ENCODE measurements around the gene YY1.

YY1 gene

DNA sequence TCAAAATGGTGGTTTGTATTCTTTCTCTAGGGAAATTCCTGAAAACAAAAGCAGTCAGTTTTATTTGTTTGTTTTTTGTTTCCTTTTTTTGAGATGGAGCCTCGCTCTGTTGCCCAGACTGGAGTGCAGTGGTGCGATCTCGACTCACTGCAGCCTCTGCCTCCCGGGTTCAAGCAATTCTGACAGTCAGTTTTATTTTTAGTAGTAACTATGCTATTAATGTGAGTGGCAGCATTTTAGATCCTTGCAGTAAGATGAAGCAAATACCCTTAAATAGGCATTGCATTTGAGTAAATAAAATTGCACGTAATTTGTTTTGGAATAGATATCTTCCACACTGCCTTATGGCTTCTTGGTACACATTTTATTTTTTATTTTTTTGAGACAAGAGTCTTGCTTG is 23.6 kb downstream of the YY1 start:
- H3K9me3 ChIP-seq (ENCODE audit: low read length): no peaks in the 10 kb centered on the region
- no peak overlapping the region for H3K4me2 ChIP-seq (ENCODE audit: low read length)
- H3K27ac ChIP-seq (ENCODE audit: low read depth, low read length, poor library complexity, severe bottlenecking): no peak overlapping the region
- no peak for TF ChIP-seq EZH2 (IDR thresholded peaks at IDR 0.05; ENCODE audit: borderline replicate concordance, low read length)
- TF ChIP-seq, protein P1, sequence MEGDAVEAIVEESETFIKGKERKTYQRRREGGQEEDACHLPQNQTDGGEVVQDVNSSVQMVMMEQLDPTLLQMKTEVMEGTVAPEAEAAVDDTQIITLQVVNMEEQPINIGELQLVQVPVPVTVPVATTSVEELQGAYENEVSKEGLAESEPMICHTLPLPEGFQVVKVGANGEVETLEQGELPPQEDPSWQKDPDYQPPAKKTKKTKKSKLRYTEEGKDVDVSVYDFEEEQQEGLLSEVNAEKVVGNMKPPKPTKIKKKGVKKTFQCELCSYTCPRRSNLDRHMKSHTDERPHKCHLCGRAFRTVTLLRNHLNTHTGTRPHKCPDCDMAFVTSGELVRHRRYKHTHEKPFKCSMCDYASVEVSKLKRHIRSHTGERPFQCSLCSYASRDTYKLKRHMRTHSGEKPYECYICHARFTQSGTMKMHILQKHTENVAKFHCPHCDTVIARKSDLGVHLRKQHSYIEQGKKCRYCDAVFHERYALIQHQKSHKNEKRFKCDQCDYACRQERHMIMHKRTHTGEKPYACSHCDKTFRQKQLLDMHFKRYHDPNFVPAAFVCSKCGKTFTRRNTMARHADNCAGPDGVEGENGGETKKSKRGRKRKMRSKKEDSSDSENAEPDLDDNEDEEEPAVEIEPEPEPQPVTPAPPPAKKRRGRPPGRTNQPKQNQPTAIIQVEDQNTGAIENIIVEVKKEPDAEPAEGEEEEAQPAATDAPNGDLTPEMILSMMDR (IDR thresholded peaks at IDR 0.05; ENCODE audit: low read length): no peak
- H3K9me2 ChIP-seq (ENCODE audit: low read depth, low read length): no peaks in the 10 kb centered on the region
- no peaks in the 10 kb centered on the region for H3K27me3 ChIP-seq (ENCODE audit: insufficient read depth, low read length)
- no peak overlapping the region for H3K4me3 ChIP-seq (ENCODE audit: low read depth, low read length, poor library complexity, severe bottlenecking)
- H4K20me1 ChIP-seq (ENCODE audit: insufficient read depth, low read length): 0 out of 2 replicates have a peak, but pooled peaks cover 3% of the 10 kb centered on the region
- H3K79me2 ChIP-seq (ENCODE audit: insufficient read depth, low read length): peaks cover 93% of the 10 kb centered on the region
- peaks cover 21% of the 10 kb centered on the region for H3K4me1 ChIP-seq (ENCODE audit: insufficient read depth, low read length, severe bottlenecking)
- no peak overlapping the region for H2AFZ ChIP-seq (ENCODE audit: low read length)
- H3K36me3 ChIP-seq (ENCODE audit: insufficient read depth, low read length): peaks cover 64% of the 10 kb centered on the region
- no peaks in the 10 kb centered on the region for H3F3A ChIP-seq (ENCODE audit: insufficient read depth, low read length)
- no peak overlapping the region for H3K9ac ChIP-seq (ENCODE audit: low read length)

DNA sequence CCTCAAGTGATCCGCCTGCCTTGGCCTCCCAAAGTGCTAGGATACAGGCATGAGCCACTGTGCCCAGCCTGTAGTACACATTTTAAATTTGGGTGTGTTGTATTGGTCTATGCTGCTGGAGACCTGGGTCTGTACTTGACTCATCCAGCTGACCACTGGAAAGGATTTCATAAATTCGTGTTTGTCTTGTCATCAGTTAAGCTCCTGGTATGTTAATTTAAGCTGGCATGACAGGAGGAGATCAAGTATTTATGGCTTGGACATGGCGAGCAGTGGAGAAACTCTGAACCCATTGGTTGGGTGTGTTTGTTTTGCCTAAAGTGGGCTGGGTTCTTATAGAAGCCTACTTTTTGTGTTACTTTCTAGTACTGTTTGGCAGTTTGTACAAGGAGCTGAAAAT is 24.2 kb downstream of the YY1 start:
- Histone ChIP-seq H3K9me2 (ENCODE audit: low read depth, low read length) (no peaks in the 10 kb centered on the region), H3K36me3 (ENCODE audit: insufficient read depth, low read length) (peaks cover 64% of the 10 kb centered on the region), H2AFZ (ENCODE audit: low read length) (no peak overlapping the region), H3K9me3 (ENCODE audit: low read length) (no peaks in the 10 kb centered on the region), H4K20me1 (ENCODE audit: insufficient read depth, low read length) (0 out of 2 replicates have a peak, but pooled peaks cover 3% of the 10 kb centered on the region), H3K27me3 (ENCODE audit: insufficient read depth, low read length) (no peaks in the 10 kb centered on the region), H3K4me2 (ENCODE audit: low read length) (no peak overlapping the region), H3K27ac (ENCODE audit: low read depth, low read length, poor library complexity, severe bottlenecking) (no peak overlapping the region), H3F3A (ENCODE audit: insufficient read depth, low read length) (no peaks in the 10 kb centered on the region), H3K79me2 (ENCODE audit: insufficient read depth, low read length) (peaks cover 93% of the 10 kb centered on the region), H3K4me3 (ENCODE audit: low read depth, low read length, poor library complexity, severe bottlenecking) (no peak overlapping the region), H3K4me1 (ENCODE audit: insufficient read depth, low read length, severe bottlenecking) (peaks cover 15% of the 10 kb centered on the region), H3K9ac (ENCODE audit: low read length) (no peak overlapping the region)
- TF ChIP-seq, protein P1 (IDR thresholded peaks at IDR 0.05; ENCODE audit: low read length): no peak
- no peak for TF ChIP-seq EZH2 (IDR thresholded peaks at IDR 0.05; ENCODE audit: borderline replicate concordance, low read length)

DNA sequence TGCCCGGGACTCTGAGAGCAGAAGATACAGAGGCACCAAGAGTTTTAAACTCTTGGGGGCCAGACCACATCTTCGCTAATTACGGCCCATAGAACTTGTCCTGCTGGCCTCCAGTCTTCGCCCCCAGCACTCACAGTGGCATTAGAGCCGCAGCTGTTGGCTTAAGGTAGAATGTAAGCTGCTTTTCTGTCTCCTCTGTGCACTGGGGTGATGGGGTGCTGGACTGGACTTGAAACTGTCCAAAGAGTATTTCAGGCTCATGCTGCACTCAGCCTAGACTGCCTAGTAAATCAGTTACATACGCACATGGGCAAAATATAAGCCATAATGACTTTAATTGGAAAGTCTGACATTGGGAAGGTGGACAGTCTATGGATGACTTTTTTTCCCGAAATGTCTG is 29.0 kb downstream of the YY1 start:
- H3K36me3 ChIP-seq (ENCODE audit: insufficient read depth, low read length): peaks cover 72% of the 10 kb centered on the region
- H3K9ac ChIP-seq (ENCODE audit: low read length): no peak overlapping the region
- H3K79me2 ChIP-seq (ENCODE audit: insufficient read depth, low read length): peaks cover 82% of the 10 kb centered on the region
- TF ChIP-seq, protein P1 (IDR thresholded peaks at IDR 0.05; ENCODE audit: low read length): no peak
- H3K9me3 ChIP-seq (ENCODE audit: low read length): no peaks in the 10 kb centered on the region
- H3K9me2 ChIP-seq (ENCODE audit: low read depth, low read length): no peaks in the 10 kb centered on the region
- no peak overlapping the region for H3K4me3 ChIP-seq (ENCODE audit: low read depth, low read length, poor library complexity, severe bottlenecking)
- H3F3A ChIP-seq (ENCODE audit: insufficient read depth, low read length): no peaks in the 10 kb centered on the region
- no peak overlapping the region for H3K27ac ChIP-seq (ENCODE audit: low read depth, low read length, poor library complexity, severe bottlenecking)
- no peak overlapping the region for H2AFZ ChIP-seq (ENCODE audit: low read length)
- H3K4me2 ChIP-seq (ENCODE audit: low read length): no peak overlapping the region
- no peaks in the 10 kb centered on the region for H3K4me1 ChIP-seq (ENCODE audit: insufficient read depth, low read length, severe bottlenecking)
- 0 out of 2 replicates have a peak, but pooled peaks cover 12% of the 10 kb centered on the region for H4K20me1 ChIP-seq (ENCODE audit: insufficient read depth, low read length)
- no peaks in the 10 kb centered on the region for H3K27me3 ChIP-seq (ENCODE audit: insufficient read depth, low read length)
